Neural progenitor cell (in vitro differentiated cells): Measurements from ENCODE around the gene ZNF785. TPM values are rescaled to one million over a fixed set of nuclear protein-coding genes. Genes with fewer than 3 reads are reported as not detected.
A peak's percentile ranks its signal among the peaks of the same experiment; 100 is the strongest.

Experiments
- DNase-seq: peaks from one replicate; pipeline ENCODE4 v3.0.0-alpha.2; 2016; ENCODE audit warnings: low spot score
- H2AFZ ChIP-seq: fragments of 200-600 bp; sonication (generic); replicated peaks from 2 replicates; pipeline ENCODE4 v1.6.1; 2016; ENCODE audit warnings: antibody characterized with exemption
- H3F3A ChIP-seq: fragments of 200-600 bp; sonication (generic); 2 replicates; pipeline ENCODE4 v1.6.1; 2016; ENCODE audit warnings: antibody characterized with exemption, low read depth
- H3K27ac ChIP-seq: fragments of 200-600 bp; sonication (generic); 2 replicates; pipeline ENCODE4 v1.5.1; 2016; ENCODE audit warnings: mild to moderate bottlenecking
- H3K27me3 ChIP-seq: fragments of 200-600 bp; sonication (generic); 2 replicates; pipeline ENCODE4 v1.6.1; 2016; ENCODE audit warnings: mild to moderate bottlenecking, moderate library complexity
- H3K36me3 ChIP-seq: fragments of 200-600 bp; sonication (generic); 2 replicates; pipeline ENCODE4 v1.5.1; 2016
- H3K4me1 ChIP-seq: fragments of 200-600 bp; sonication (generic); 2 replicates; pipeline ENCODE4 v1.6.1; 2016; ENCODE audit warnings: mixed run types
- H3K4me2 ChIP-seq: fragments of 200-600 bp; sonication (generic); 2 replicates; pipeline ENCODE4 v1.6.1; 2016
- H3K4me3 ChIP-seq: fragments of 200-600 bp; sonication (generic); 2 replicates; pipeline ENCODE4 v1.5.1; 2016
- H3K79me2 ChIP-seq: fragments of 200-600 bp; sonication (generic); 2 replicates; pipeline ENCODE4 v1.6.1; 2016; ENCODE audit warnings: low read depth
- H3K9ac ChIP-seq: fragments of 200-600 bp; sonication (generic); 2 replicates; pipeline ENCODE4 v1.6.1; 2016
- H3K9me3 ChIP-seq: fragments of 200-600 bp; sonication (generic); 2 replicates; pipeline ENCODE4 v1.5.1; 2016; ENCODE audit warnings: low read depth
- H4K20me1 ChIP-seq: fragments of 200-600 bp; sonication (generic); 2 replicates; pipeline ENCODE4 v1.6.1; 2016; ENCODE audit warnings: low read depth
- H3K27ac Mint-ChIP-seq: 3 replicates; pipeline ENCODE4 v1.8.0; 2021; ENCODE audit warnings: mixed read lengths
- H3K27me3 Mint-ChIP-seq: 2 replicates; pipeline ENCODE4 v1.8.0; 2022; ENCODE audit warnings: low read depth, mild to moderate bottlenecking, inconsistent platforms, moderate library complexity, mixed read lengths; ENCODE audit not compliant: insufficient read depth
- H3K36me3 Mint-ChIP-seq: 3 replicates; pipeline ENCODE4 v1.8.0; 2021; ENCODE audit warnings: mixed read lengths
- H3K4me1 Mint-ChIP-seq: 3 replicates; pipeline ENCODE4 v1.8.0; 2021; ENCODE audit warnings: mixed read lengths
- H3K4me3 Mint-ChIP-seq: 3 replicates; pipeline ENCODE4 v1.8.0; 2021; ENCODE audit warnings: mild to moderate bottlenecking, moderate library complexity, mixed read lengths
- H3K9me3 Mint-ChIP-seq: 3 replicates; pipeline ENCODE4 v1.8.0; 2020; ENCODE audit warnings: mixed read lengths
- EZH2 ChIP-seq: fragments of 200-600 bp; sonication (generic); IDR thresholded peaks from 2 replicates; pipeline ENCODE4 v1.6.1; 2017; ENCODE audit warnings: antibody characterized with exemption, mild to moderate bottlenecking, moderate library complexity
- EZH2phosphoT487 ChIP-seq: fragments of 200-600 bp; sonication (generic); IDR thresholded peaks from 2 replicates; pipeline ENCODE4 v1.6.1; 2017; ENCODE audit warnings: antibody characterized with exemption
- total RNA-seq: library from RNA; depleted of rRNA; stranded (reverse); fragments of >200 nt; gene quantifications from 2 replicates; pipeline ENCODE4 v1.2.3, GENCODE V29; 2015; ENCODE audit warnings: low replicate concordance
- TF ChIP-seq, protein P1 (sequence below): fragments of 200-600 bp; sonication (generic); IDR thresholded peaks from 2 replicates; pipeline ENCODE4 v1.5.1; 2017; ENCODE audit warnings: antibody characterized with exemption, mild to moderate bottlenecking

The ZNF785 gene
- total RNA-seq, 1 donor from 2014 or later: 19.5 TPM

DNA sequence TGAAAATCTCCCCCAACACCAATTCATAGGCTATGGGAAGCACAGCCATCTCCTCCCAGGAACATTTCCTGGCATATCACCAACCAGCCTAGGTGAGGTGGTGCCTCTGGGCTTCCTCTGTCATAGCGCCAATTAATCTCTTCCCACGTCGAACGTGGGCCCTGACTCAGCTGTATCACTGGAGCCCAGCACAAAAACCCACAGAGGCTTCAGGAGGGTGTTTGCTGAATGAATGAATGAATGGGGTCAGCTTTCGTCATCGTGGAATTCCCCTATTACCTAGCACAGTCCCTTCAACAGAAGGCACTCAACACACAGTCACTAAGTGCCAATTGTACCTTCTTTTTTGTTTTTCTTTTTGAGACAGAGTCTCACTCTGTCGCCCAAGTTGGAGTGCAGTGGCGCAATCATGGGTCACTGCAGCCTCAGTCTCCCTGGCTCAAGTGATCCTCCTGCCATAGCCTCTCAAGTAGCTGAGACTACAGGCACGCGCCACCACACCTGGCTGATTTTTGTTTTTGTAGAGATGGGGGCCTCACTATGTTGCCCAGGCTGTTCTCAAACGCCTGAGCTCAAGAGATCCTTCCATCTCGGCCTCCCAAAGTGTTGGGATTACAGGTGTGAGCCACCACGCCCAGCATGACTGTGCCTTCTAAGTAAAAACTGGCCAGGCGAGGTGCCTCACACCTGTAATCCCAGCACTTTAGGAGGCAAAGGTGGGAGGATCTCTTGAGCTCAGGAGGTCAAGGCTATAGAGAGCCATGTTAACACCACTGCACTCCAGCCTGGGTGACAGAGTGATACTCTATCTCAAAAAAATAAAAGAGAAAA, 18.1 kb downstream of the ZNF785 start:
- DNase-seq: no peak
- Histone ChIP-seq H3K36me3 (no peaks in the 10 kb centered on the region), H3K27ac (no peak overlapping the region), H4K20me1 (no peaks in the 10 kb centered on the region), H3K4me2 (no peak overlapping the region), H3K9me3 (no peaks in the 10 kb centered on the region), H3F3A (peaks cover 21% of the 10 kb centered on the region), H3K9ac (no peak overlapping the region), H3K27me3 (no peaks in the 10 kb centered on the region), H2AFZ (no peak overlapping the region), H3K4me1 (peaks cover 7% of the 10 kb centered on the region), H3K79me2 (no peaks in the 10 kb centered on the region), H3K4me3 (no peak overlapping the region)
- Mint-ChIP-seq H3K9me3 (no peaks in the 10 kb centered on the region), H3K4me1 (peaks cover 11% of the 10 kb centered on the region), H3K27ac (no peak overlapping the region), H3K4me3 (no peak overlapping the region), H3K27me3 (peaks cover 11% of the 10 kb centered on the region), H3K36me3 (no peaks in the 10 kb centered on the region)
- TF ChIP-seq, protein P1, sequence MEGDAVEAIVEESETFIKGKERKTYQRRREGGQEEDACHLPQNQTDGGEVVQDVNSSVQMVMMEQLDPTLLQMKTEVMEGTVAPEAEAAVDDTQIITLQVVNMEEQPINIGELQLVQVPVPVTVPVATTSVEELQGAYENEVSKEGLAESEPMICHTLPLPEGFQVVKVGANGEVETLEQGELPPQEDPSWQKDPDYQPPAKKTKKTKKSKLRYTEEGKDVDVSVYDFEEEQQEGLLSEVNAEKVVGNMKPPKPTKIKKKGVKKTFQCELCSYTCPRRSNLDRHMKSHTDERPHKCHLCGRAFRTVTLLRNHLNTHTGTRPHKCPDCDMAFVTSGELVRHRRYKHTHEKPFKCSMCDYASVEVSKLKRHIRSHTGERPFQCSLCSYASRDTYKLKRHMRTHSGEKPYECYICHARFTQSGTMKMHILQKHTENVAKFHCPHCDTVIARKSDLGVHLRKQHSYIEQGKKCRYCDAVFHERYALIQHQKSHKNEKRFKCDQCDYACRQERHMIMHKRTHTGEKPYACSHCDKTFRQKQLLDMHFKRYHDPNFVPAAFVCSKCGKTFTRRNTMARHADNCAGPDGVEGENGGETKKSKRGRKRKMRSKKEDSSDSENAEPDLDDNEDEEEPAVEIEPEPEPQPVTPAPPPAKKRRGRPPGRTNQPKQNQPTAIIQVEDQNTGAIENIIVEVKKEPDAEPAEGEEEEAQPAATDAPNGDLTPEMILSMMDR: no peak
- no peak for TF ChIP-seq EZH2phosphoT487
- TF ChIP-seq EZH2: no peak

- no peak overlapping the region for H3K27ac ChIP-seq
- peaks cover 7% of the 10 kb centered on the region for H3K4me1 Mint-ChIP-seq
- H3K4me3 Mint-ChIP-seq: no peak overlapping the region
Observed at GRCh38 chr16:30566531-30566930, 19.0 kb downstream of the ZNF785 start.

DNA sequence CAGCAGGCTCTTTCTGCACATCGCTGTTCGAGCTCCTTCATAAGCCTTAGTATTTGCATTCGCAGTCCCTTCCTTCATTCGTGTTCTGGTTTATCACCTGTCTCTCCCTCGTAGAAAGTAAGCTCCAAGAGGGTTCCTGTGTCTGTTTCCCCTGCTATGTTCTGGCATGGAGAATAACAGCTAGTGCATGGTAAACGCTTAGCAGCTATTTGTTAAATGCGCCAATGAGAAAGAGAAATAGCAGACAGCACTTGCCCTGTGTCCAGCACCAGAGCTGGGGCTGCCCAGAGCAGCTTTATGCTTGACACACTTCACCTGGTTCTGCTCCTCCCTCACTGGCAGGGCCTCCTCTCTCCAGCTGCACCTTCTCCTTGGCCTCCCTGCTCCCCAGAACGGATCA, 19.5 kb downstream of the ZNF785 start:
- H3K4me2 ChIP-seq: no peak overlapping the region
- no peak overlapping the region for H3K9ac ChIP-seq
- no peaks in the 10 kb centered on the region for H4K20me1 ChIP-seq
- peaks cover 6% of the 10 kb centered on the region for H3K4me1 Mint-ChIP-seq
- no peak for TF ChIP-seq EZH2
- TF ChIP-seq, protein P1: no peak
- no peak for TF ChIP-seq EZH2phosphoT487
- no peak overlapping the region for H2AFZ ChIP-seq
- H3K4me3 Mint-ChIP-seq: peak overlapping the region; percentile 24
- no peak overlapping the region for H3K27ac ChIP-seq
- H3K4me3 ChIP-seq: no peak overlapping the region
- H3F3A ChIP-seq: peaks cover 10% of the 10 kb centered on the region
- H3K27me3 Mint-ChIP-seq: peaks cover 10% of the 10 kb centered on the region
- H3K79me2 ChIP-seq: no peaks in the 10 kb centered on the region
- no peaks in the 10 kb centered on the region for H3K36me3 Mint-ChIP-seq
- peaks cover 5% of the 10 kb centered on the region for H3K4me1 ChIP-seq
- no peaks in the 10 kb centered on the region for H3K9me3 Mint-ChIP-seq
- H3K9me3 ChIP-seq: no peaks in the 10 kb centered on the region
- peaks cover 11% of the 10 kb centered on the region for H3K27me3 ChIP-seq
- peak overlapping the region; percentile 33 for H3K27ac Mint-ChIP-seq
- no peak for DNase-seq
- H3K36me3 ChIP-seq: no peaks in the 10 kb centered on the region

More at GRCh38 chr16:30566531-30566930, 19.0 kb downstream of the ZNF785 start:
- H3K4me2 ChIP-seq: no peak overlapping the region
- H3K27ac Mint-ChIP-seq: peak overlapping the region; percentile 33
- peaks cover 5% of the 10 kb centered on the region for H3K27me3 ChIP-seq
- no peaks in the 10 kb centered on the region for H3K79me2 ChIP-seq
- no peaks in the 10 kb centered on the region for H4K20me1 ChIP-seq
- H3K27me3 Mint-ChIP-seq: peaks cover 11% of the 10 kb centered on the region
- no peaks in the 10 kb centered on the region for H3K9me3 Mint-ChIP-seq
- H3K4me3 ChIP-seq: no peak overlapping the region
- no peak overlapping the region for H2AFZ ChIP-seq
- no peaks in the 10 kb centered on the region for H3K36me3 ChIP-seq
- no peaks in the 10 kb centered on the region for H3K9me3 ChIP-seq
- H3K9ac ChIP-seq: no peak overlapping the region
- no peak for DNase-seq
- TF ChIP-seq EZH2 (no peak), EZH2phosphoT487 (no peak)
- TF ChIP-seq, protein P1: no peak
- no peaks in the 10 kb centered on the region for H3K36me3 Mint-ChIP-seq
- H3F3A ChIP-seq: peaks cover 15% of the 10 kb centered on the region
- peaks cover 5% of the 10 kb centered on the region for H3K4me1 ChIP-seq
